Lung (tissue), 12 donors: ENCODE data around the gene HTR3B. TPM values are rescaled to one million over a fixed set of nuclear protein-coding genes. Genes with fewer than 3 reads are reported as not detected.

Source experiments
- ATAC-seq: fragments of 200-7000 bp; cut with Tn5 transposase; one replicate; pipeline ENCODE4 v1.9.1; 2020; ENCODE audit warnings: moderate number of reproducible peaks; ENCODE audit not compliant: insufficient read depth, low FRiP score
- DNase-seq, 3 donors: peaks; one replicate each; pipeline ENCODE4 v3.0.0-alpha.2; 2013 to 2017
- H3K27ac ChIP-seq, 2 donors: one replicate each; pipeline ENCODE4 v1.5.1; 2013; ENCODE audit warnings: mild to moderate bottlenecking in 2 of 2, moderate library complexity in 2 of 2, control low read depth in 1 of 2, inconsistent platforms in 1 of 2, low read depth in 1 of 2, low read length in 1 of 2
- H3K27me3 ChIP-seq, 3 donors: one replicate each; pipeline ENCODE4 v1.5.1; 2013; ENCODE audit warnings: low read length in 2 of 3; ENCODE audit not compliant: control insufficient read depth in 3 of 3, insufficient read depth in 3 of 3
- H3K36me3 ChIP-seq, 4 donors: one replicate each; pipeline ENCODE4 v1.5.1; 2013; ENCODE audit warnings: low read length in 4 of 4, mild to moderate bottlenecking in 1 of 4, moderate library complexity in 1 of 4; ENCODE audit not compliant: control insufficient read depth in 4 of 4, insufficient read depth in 4 of 4
- H3K4me1 ChIP-seq, 5 donors: one replicate each; pipeline ENCODE4 v1.5.1; 2013; ENCODE audit warnings: low read length in 5 of 5, mild to moderate bottlenecking in 2 of 5, moderate library complexity in 1 of 5; ENCODE audit not compliant: control insufficient read depth in 5 of 5, insufficient read depth in 5 of 5
- H3K4me3 ChIP-seq: one replicate; pipeline ENCODE4 v1.5.1; 2013; ENCODE audit warnings: mild to moderate bottlenecking, control low read depth, moderate library complexity
- H3K9ac ChIP-seq, 2 donors: one replicate each; pipeline ENCODE4 v1.5.1; 2013; ENCODE audit warnings: low read length in 2 of 2, control low read depth in 1 of 2; ENCODE audit not compliant: insufficient read depth in 1 of 2
- H3K9me3 ChIP-seq, 4 donors: one replicate each; pipeline ENCODE4 v1.5.1; 2013; ENCODE audit warnings: low read length in 3 of 4, mild to moderate bottlenecking in 1 of 4, moderate library complexity in 1 of 4; ENCODE audit not compliant: control insufficient read depth in 4 of 4, insufficient read depth in 3 of 4
- CTCF ChIP-seq: IDR thresholded peaks from 2 replicates; pipeline ENCODE4 v1.5.1; 2012; ENCODE audit warnings: mild to moderate bottlenecking; ENCODE audit errors: control extremely low read depth, extremely low read depth
- WGBS, 2 donors: extraction: QIAGEN DNeasy Blood & Tissue Kit; methylation state at CpG; one replicate each; pipeline ENCODE4 v1.1.7; 2013; 5-methylcytosine and 5-hydroxymethylcytosine counted together
- polyA plus RNA-seq, 2 donors: library from polyadenylated mRNA; stranded (reverse); fragments of 200-250 nt; gene quantifications; one replicate each; pipeline ENCODE4 v1.2.1, GENCODE V29; 2013
- total RNA-seq, 2 donors: library from RNA; depleted of rRNA in 1 of 2; stranded (reverse); fragments of >200 nt in 1 of 2; gene quantifications; one replicate each; pipeline ENCODE4 v1.2.1, GENCODE V29; 2014 to 2021
- donor health status: control.
- donor health status: control.
- donor health status: Bipolar disorder and iron deficiency.
- donor health status: healthy.
- donor health status: DM: yes; HTN: yes; CAD: no.

Gene HTR3B
- total and polyA plus RNA-seq, 4 donors, result 0.03 TPM; not detected in 3

- no peaks in the 10 kb centered on the region for H3K4me1 ChIP-seq
- H3K36me3 ChIP-seq, result no peaks in the 10 kb centered on the region
- no peak overlapping the region for H3K27ac ChIP-seq
- TF ChIP-seq CTCF, result no peak
- DNase-seq (no peak), ATAC-seq (no peak)
- H3K27me3 ChIP-seq, result peaks cover 0 to 14% (median 4%) of the 10 kb centered on the region in 3 donors
- no peak overlapping the region for H3K4me3 ChIP-seq
- H3K9me3 ChIP-seq, result peaks cover 0 to 6% (median 0%) of the 10 kb centered on the region in 4 donors
- H3K9ac ChIP-seq, result no peak overlapping the region
- 74 to 86% methylated on average over 4 of the region's 4 CpGs for WGBS, 2 donors
Measured at GRCh38 chr11:113949891-113950290, 45.3 kb downstream of the HTR3B start.

GRCh38 chr11:113951537-113951936 lies 46.9 kb downstream of the HTR3B start:
- Histone ChIP-seq H3K36me3 (no peaks in the 10 kb centered on the region), H3K4me3 (no peak overlapping the region), H3K4me1 (no peaks in the 10 kb centered on the region), H3K9me3 (peaks cover 0 to 6% (median 0%) of the 10 kb centered on the region in 4 donors), H3K9ac (no peak overlapping the region), H3K27ac (no peak overlapping the region), H3K27me3 (peaks cover 0 to 14% (median 4%) of the 10 kb centered on the region in 3 donors)
- ATAC-seq (no peak), DNase-seq (no peak)
- WGBS, 2 donors, result 52 to 58% methylated on average over 5 of the region's 5 CpGs
- no peak for TF ChIP-seq CTCF

GRCh38 chr11:113952070-113952469 lies 47.5 kb downstream of the HTR3B start:
- H3K4me3 ChIP-seq, result no peak overlapping the region
- H3K36me3 ChIP-seq, result no peaks in the 10 kb centered on the region
- peaks cover 0 to 17% (median 4%) of the 10 kb centered on the region in 3 donors for H3K27me3 ChIP-seq
- no peak overlapping the region for H3K9ac ChIP-seq
- WGBS, 2 donors, result 46 to 55% methylated on average over 10 of the region's 10 CpGs
- no peak overlapping the region for H3K27ac ChIP-seq
- ATAC-seq, result no peak
- DNase-seq, result no peak
- TF ChIP-seq CTCF, result no peak
- no peaks in the 10 kb centered on the region for H3K4me1 ChIP-seq
- peaks cover 0 to 6% (median 0%) of the 10 kb centered on the region in 4 donors for H3K9me3 ChIP-seq

- H3K4me1 ChIP-seq, result no peaks in the 10 kb centered on the region
- H3K36me3 ChIP-seq, result no peaks in the 10 kb centered on the region
- no peak overlapping the region for H3K9ac ChIP-seq
- no peak for TF ChIP-seq CTCF
- WGBS, 2 donors, result 39 to 67% methylated on average over 10 of the region's 10 CpGs
- H3K27ac ChIP-seq, result no peak overlapping the region
- H3K9me3 ChIP-seq, result peaks cover 0 to 6% (median 0%) of the 10 kb centered on the region in 4 donors
- no peak for ATAC-seq
- peaks cover 0 to 17% (median 4%) of the 10 kb centered on the region in 3 donors for H3K27me3 ChIP-seq
- H3K4me3 ChIP-seq, result no peak overlapping the region
- DNase-seq, result no peak
Measured at GRCh38 chr11:113952588-113952987, 48.0 kb downstream of the HTR3B start.
